Measurements from ENCODE around the gene BNIP5. TPM values are rescaled to one million over a fixed set of nuclear protein-coding genes. Genes with fewer than 3 reads are reported as not detected.

Gene BNIP5
- total RNA-seq, 1 donor from 2014 or later = not detected

DNA sequence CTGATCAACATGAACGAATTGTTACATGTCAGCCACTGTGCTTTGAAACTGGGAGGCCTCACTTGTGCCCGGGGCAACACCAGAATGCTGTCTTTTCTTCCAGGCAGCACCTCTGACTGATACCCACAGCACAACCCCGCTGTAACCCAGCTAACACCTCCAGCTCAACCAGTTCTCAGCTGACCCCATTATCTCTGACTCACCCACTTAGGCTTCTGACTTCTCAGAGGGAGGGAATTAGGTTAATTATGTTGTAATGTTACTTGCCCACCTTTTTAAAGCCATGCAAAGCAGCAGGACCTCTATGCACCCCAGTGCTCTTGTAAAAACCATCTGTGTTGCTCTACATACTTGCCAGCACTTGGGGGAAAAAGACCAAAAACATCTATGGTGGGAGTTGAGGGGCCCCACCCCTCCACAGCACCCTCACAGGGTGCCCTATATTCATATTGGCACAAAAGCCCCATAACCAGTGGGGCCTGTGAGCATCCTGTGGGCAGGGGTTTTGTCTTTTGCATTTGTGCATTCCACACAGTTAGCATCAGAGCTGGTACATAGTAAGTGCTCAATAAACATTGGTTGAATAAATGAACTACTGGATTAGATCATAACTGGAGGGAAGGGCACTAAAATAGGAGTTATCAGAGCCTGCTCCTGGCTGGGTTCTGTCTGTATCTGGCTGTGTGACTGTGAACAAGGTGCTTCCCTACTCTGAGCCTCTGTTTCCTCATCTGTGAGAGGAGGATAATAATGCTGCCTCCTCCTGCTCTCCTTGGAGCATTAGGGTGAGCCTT lies 22.3 kb downstream of the BNIP5 start:
- peak; percentile 95 for DNase-seq (ENCODE audit: low read depth)
- no peak overlapping the region for H3K4me3 ChIP-seq (ENCODE audit: low read depth, low read length)
- H3K27me3 ChIP-seq (ENCODE audit: control insufficient read depth, insufficient read depth, low read length) = no peaks in the 10 kb centered on the region
- H3K36me3 ChIP-seq (ENCODE audit: control insufficient read depth, insufficient read depth, low read length) = no peaks in the 10 kb centered on the region
- TF ChIP-seq, protein P1, sequence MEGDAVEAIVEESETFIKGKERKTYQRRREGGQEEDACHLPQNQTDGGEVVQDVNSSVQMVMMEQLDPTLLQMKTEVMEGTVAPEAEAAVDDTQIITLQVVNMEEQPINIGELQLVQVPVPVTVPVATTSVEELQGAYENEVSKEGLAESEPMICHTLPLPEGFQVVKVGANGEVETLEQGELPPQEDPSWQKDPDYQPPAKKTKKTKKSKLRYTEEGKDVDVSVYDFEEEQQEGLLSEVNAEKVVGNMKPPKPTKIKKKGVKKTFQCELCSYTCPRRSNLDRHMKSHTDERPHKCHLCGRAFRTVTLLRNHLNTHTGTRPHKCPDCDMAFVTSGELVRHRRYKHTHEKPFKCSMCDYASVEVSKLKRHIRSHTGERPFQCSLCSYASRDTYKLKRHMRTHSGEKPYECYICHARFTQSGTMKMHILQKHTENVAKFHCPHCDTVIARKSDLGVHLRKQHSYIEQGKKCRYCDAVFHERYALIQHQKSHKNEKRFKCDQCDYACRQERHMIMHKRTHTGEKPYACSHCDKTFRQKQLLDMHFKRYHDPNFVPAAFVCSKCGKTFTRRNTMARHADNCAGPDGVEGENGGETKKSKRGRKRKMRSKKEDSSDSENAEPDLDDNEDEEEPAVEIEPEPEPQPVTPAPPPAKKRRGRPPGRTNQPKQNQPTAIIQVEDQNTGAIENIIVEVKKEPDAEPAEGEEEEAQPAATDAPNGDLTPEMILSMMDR (IDR thresholded peaks at IDR 0.05; ENCODE audit: insufficient read depth, low read length, severe bottlenecking) = no peak
- FAIRE-seq = no peak

DNA sequence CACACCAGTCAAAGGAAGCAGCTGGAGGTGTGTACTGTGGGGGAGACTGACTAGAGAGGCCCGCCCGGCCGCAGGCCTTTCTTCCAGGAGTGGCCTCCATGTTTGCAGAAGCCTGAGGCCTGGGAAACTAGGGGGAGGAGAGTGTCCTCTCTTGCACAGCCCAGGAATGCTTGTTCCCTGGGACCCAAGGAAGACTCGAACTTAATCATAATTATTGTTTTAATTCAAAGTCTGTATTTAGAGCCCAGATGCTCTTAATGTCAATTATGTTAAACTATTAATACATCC lies 23.1 kb downstream of the BNIP5 start:
- no peak overlapping the region for H3K4me3 ChIP-seq (ENCODE audit: low read depth, low read length)
- TF ChIP-seq, protein P1 (IDR thresholded peaks at IDR 0.05; ENCODE audit: insufficient read depth, low read length, severe bottlenecking) = no peak
- FAIRE-seq (no peak), DNase-seq (ENCODE audit: low read depth) (no peak)
- H3K27me3 ChIP-seq (ENCODE audit: control insufficient read depth, insufficient read depth, low read length) = no peaks in the 10 kb centered on the region
- H3K36me3 ChIP-seq (ENCODE audit: control insufficient read depth, insufficient read depth, low read length) = no peaks in the 10 kb centered on the region

DNA sequence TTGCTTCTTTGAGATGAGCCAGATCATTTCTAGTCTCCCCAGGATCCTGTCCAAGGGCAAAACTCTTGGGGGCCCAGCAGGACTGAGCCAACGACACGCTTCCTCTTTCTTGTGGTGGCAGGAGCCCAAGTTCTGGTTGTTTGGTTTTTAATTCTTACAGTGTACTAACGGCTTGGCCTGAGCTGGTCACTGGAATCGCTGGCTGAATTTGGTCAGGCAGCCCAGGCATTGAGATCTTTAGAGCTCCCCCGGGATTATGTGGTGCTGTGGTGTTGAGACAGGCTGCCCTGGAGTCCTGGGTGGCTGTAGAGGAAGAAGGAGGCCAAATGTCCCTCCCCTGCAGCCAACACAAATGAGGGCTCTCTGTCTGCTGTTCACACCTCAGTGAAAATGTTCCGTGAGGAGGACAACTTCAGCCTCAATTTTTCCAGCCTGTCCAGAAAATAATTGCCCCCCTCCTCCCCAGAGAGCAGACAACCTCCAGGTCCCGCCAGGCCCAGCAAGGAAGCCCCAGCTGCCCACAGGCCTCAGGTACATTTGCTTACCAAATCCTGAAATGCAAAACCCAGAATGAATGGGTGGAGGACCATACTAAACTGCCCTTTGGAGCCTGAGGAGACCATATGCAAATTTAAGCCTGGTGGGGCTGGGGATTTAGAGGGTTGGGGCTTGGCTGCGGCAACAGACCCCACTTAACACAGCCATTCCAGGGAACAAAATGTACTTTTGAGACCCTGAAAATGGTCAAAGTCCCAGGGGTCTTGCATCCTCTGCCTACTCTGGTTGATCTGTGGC lies 23.6 kb downstream of the BNIP5 start:
- FAIRE-seq (no peak), DNase-seq (ENCODE audit: low read depth) (no peak)
- no peak overlapping the region for H3K4me3 ChIP-seq (ENCODE audit: low read depth, low read length)
- TF ChIP-seq, protein P1 (IDR thresholded peaks at IDR 0.05; ENCODE audit: insufficient read depth, low read length, severe bottlenecking) = no peak
- H3K27me3 ChIP-seq (ENCODE audit: control insufficient read depth, insufficient read depth, low read length) = no peaks in the 10 kb centered on the region
- H3K36me3 ChIP-seq (ENCODE audit: control insufficient read depth, insufficient read depth, low read length) = no peaks in the 10 kb centered on the region

DNA sequence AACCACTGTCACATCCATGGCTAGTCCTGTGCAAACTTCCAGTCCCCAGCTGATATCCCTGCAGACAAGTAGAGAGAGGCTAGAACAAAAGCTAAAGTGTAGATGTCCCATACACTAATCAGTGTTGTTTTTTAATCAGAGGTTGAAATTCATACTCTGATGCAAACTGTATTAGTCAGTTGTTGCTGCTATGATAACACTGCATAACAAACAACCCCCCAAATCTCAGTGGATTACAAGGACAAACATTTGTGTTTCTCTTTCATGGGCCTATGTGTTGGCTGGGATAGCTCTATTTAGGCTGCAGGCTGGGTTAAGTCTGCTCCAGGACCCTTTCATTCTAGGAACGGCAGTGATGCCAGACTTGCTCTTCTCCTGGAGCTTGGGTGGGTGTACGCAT lies 26.8 kb downstream of the BNIP5 start:
- Histone ChIP-seq H3K36me3 (ENCODE audit: control insufficient read depth, insufficient read depth, low read length) (no peaks in the 10 kb centered on the region), H3K27me3 (ENCODE audit: control insufficient read depth, insufficient read depth, low read length) (no peaks in the 10 kb centered on the region), H3K4me3 (ENCODE audit: low read depth, low read length) (no peak overlapping the region)
- no peak for DNase-seq (ENCODE audit: low read depth)
- TF ChIP-seq, protein P1 (IDR thresholded peaks at IDR 0.05; ENCODE audit: insufficient read depth, low read length, severe bottlenecking) = no peak
- no peak for FAIRE-seq

DNA sequence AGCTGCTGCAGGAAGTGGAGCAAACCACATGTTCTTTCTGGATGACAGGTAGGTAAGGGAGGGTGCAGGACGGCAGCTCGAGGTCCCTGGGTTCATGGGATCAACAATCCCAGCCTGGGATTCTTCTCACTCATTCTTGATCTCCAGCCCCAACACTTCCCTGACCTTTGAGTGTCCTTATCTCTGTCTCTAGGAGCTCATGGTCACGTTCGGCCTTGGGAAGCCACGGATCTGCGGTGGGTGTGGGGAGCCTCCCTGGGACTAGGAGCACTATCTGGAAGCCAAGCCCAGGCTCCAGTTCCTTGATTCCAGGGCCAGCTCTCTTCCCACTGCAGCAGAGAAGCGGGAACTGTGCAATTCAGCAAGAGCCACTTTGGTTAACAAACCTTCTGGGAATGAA lies 27.5 kb downstream of the BNIP5 start:
- FAIRE-seq (no peak), DNase-seq (ENCODE audit: low read depth) (no peak)
- Histone ChIP-seq H3K4me3 (ENCODE audit: low read depth, low read length) (no peak overlapping the region), H3K36me3 (ENCODE audit: control insufficient read depth, insufficient read depth, low read length) (no peaks in the 10 kb centered on the region), H3K27me3 (ENCODE audit: control insufficient read depth, insufficient read depth, low read length) (no peaks in the 10 kb centered on the region)
- TF ChIP-seq, protein P1 (IDR thresholded peaks at IDR 0.05; ENCODE audit: insufficient read depth, low read length, severe bottlenecking) = no peak

Data from bronchial epithelial cell (primary cell).